Fibroblast of mammary gland (primary cell): ENCODE data around the gene ARHGEF28.
A peak's percentile ranks its signal among the peaks of the same experiment; 100 is the strongest.

Experiments used
- DNase-seq: peaks from one replicate; pipeline ENCODE4 v3.0.0-alpha.2; 2010; ENCODE audit warnings: low read depth
- H3K4me3 ChIP-seq: 2 replicates; pipeline ENCODE4 v1.5.1; 2011; ENCODE audit warnings: low read depth, mild to moderate bottlenecking, low read length, moderate library complexity; ENCODE audit not compliant: control insufficient read depth
- TF ChIP-seq, protein P1 (sequence below): conservative IDR thresholded peaks from 2 replicates; pipeline ENCODE4 v1.5.1; 2011; ENCODE audit warnings: low read depth, low read length, inconsistent platforms; ENCODE audit not compliant: control insufficient read depth, insufficient read depth

Gene ARHGEF28

DNA sequence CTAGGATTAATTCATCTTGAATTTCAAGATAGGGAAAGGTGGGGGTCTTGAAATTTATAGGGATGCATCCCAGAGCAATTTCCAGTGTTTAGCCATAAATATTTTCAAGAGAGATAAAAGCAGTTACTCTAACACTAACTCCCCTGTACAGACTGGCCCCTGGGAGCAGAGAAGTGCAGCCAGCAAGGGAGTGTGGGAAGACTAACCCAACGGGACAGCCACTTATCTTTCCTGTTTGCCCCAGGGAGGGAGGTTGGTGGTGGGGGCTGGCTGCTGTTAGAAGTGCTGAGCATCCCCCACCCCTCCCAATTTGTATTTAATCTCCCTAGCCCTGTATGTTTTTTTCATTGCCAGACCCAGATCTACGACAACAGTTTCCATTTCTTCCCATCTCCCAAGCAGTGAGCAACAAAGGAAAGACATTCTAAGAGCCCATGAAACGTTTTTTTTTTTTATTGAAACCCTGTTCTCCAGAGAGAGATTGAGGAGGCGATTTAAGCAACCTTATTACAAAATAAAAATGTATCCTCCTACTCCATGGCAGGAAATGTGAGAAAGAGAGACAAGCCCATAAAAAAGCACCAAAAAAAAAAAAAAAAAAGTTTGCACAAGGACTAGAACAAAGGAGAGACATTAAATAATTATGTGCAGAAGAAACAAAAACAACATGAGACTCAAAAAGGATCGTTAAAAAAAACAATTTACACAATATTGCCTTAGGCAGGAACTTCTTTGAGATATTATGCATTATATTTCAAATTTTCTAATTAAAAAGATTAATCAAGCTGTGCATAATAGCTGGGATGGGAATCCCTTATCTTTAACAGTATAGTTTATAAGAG, 343.4 kb downstream of the ARHGEF28 start:
- no peak overlapping the region for H3K4me3 ChIP-seq
- DNase-seq, result no peak
- TF ChIP-seq, protein P1, sequence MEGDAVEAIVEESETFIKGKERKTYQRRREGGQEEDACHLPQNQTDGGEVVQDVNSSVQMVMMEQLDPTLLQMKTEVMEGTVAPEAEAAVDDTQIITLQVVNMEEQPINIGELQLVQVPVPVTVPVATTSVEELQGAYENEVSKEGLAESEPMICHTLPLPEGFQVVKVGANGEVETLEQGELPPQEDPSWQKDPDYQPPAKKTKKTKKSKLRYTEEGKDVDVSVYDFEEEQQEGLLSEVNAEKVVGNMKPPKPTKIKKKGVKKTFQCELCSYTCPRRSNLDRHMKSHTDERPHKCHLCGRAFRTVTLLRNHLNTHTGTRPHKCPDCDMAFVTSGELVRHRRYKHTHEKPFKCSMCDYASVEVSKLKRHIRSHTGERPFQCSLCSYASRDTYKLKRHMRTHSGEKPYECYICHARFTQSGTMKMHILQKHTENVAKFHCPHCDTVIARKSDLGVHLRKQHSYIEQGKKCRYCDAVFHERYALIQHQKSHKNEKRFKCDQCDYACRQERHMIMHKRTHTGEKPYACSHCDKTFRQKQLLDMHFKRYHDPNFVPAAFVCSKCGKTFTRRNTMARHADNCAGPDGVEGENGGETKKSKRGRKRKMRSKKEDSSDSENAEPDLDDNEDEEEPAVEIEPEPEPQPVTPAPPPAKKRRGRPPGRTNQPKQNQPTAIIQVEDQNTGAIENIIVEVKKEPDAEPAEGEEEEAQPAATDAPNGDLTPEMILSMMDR, result no peak

DNA sequence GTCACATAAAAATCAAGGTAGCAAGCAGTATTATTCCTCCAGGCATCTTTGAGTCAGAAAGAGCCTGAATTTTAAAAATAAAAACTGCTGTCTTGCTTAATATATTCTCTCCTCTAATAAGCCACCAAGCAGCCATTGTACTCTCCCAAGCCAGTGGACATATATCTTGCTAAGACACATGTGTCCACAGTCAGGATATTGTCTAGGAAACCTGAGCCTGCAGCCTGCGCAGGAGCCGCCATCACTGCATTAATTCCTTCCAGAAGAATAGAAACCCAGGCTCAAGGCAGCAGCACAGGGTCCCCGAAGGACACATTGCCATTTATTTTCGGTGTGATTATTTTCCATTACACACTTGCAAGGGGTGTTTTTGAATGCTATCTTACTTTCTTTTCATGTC, 345.3 kb downstream of the ARHGEF28 start:
- no peak overlapping the region for H3K4me3 ChIP-seq
- DNase-seq, result no peak
- TF ChIP-seq, protein P1, result no peak

DNA sequence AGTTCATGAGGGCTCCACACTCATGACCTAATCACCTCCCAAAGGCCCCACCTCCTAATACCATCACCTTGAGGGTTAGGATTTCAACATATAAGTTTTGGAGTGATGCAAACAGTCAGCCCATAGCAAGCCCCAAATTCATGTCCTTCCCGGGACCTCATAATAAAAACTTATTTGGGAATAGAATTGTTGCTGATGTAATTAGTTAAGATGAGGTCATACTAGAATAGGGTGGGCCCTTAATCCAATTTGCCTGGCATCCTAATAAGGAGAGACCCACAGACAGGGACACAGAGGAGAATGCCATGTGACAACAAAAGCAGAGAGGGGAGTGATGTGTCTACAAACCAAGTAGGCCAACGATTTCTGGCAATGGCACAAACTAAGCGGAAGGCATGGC, 347.1 kb downstream of the ARHGEF28 start:
- DNase-seq, result no peak
- no peak overlapping the region for H3K4me3 ChIP-seq
- TF ChIP-seq, protein P1, result no peak

DNA sequence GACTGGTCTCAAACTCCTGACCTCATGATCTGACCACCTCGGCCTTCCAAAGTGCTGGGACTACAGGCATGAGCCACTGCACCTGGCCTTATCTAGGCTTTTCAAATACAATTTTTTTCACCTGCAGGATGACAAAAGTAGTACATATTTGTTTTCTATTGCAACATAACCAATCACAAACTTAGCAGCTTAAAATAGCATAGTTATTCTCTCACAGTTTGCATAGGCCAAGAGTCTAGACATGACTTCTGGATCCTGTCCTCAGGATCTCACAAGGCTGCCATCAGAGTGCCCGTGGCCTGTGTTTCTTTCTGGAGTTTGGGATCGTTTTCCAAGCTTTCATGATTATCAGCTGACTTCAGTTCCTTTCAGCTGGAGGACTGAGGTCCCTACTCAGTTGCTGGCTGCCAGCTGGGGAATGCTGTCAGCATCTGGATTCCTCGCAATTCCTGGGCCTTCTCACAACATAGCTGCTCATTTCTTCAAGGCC, 348.9 kb downstream of the ARHGEF28 start:
- DNase-seq, result peak; percentile 31
- TF ChIP-seq, protein P1, result no peak
- H3K4me3 ChIP-seq, result no peak overlapping the region

DNA sequence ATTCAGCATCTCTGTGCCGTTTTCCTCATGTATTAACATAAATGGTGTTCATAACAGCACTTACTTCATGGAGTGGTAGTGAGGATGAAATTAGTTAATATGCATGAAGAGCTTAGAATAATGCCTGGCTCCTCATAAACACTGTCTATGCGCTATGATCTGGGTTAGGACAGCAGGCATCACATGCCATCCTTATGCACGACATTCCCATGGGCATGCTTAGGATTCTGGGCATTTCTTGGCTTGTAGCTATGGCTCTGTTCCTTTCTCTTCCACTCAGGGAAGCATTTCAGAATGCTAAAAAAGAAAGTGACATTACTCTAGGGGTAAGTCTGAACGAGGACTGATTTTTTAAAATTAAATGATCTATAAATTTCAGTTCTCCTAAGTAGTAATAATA, 349.8 kb downstream of the ARHGEF28 start:
- H3K4me3 ChIP-seq, result no peak overlapping the region
- TF ChIP-seq, protein P1, result no peak
- DNase-seq, result no peak

DNA sequence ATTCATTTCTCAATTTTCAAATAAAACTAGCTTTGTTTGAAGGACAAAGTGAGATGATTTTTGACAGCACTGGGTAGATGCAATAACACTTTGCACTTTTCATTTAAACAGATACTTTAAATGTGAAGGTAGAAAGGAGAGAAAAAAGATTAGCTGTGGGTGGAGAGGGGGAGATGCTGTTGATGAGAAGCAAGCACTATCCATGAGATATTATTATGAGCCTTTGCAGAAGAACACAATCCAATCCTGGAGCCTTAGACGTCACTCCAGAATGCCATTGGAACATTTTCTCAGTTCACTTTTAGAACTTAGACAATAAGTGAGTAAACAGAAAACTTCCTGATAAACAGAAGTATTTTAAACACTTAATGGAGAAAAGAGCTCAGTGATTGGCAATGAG, 351.1 kb downstream of the ARHGEF28 start:
- TF ChIP-seq, protein P1, result no peak
- DNase-seq, result no peak
- no peak overlapping the region for H3K4me3 ChIP-seq

DNA sequence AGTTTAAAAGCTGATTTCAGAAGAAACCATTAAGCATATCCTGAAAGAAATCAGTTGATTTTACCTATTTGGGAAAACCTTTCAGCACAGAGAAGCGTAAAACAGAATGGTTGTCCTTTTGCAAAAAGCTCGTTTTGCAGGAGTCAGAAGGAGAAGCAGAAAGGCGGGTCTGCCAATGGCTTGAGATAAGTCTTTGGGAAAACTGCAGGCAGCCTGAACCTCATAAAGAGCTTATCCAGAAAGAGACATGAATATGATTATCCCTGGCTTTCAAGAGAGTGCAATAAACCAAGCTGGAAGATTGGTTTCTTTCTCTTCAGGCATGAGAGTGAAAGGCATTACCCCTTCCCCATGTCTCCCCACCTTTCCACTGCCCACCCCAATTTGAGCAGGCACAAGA, 353.3 kb downstream of the ARHGEF28 start:
- no peak for DNase-seq
- H3K4me3 ChIP-seq, result no peak overlapping the region
- TF ChIP-seq, protein P1, result no peak
